Sciatic nerve (tissue), 2 donors: Measurements from ENCODE around the gene RSPH6A. TPM values are rescaled to one million over a fixed set of nuclear protein-coding genes. Genes with fewer than 3 reads are reported as not detected.
"Not testable (repeated sequence)": the region's sequence is repeated elsewhere in the genome, so short reads cannot be mapped to it uniquely, and the experiment has no call there.

ENCODE experiments used
- ATAC-seq: fragments of 200-7000 bp; cut with Tn5 transposase; one replicate; pipeline ENCODE4 v1.9.1; 2020; ENCODE audit warnings: mild to moderate bottlenecking, moderate library complexity
- DNase-seq: peaks from one replicate; pipeline ENCODE4 v3.0.0-alpha.2; 2020; ENCODE audit warnings: low spot score
- intact Hi-C: fragments of 100-400 bp; cut with DNase I; formaldehyde crosslinking; loops from one replicate; pipeline ENCODE4 v1.14.2; 2022
- total RNA-seq: library from RNA; stranded (reverse); fragmentation: NEBNext Ultra II Directional; extraction: Animal tissue kit (Norgen Biotek cat#: 25700); gene quantifications from one replicate; pipeline ENCODE4 v1.2.1, GENCODE V29; 2021
- donor health status: DM: no; HTN: no; CAD: no.
- donor health status: DM: no; HTN: no; CAD: no.

Gene RSPH6A
- total RNA-seq, 1 donor from 2014 or later: 0.18 TPM

DNA sequence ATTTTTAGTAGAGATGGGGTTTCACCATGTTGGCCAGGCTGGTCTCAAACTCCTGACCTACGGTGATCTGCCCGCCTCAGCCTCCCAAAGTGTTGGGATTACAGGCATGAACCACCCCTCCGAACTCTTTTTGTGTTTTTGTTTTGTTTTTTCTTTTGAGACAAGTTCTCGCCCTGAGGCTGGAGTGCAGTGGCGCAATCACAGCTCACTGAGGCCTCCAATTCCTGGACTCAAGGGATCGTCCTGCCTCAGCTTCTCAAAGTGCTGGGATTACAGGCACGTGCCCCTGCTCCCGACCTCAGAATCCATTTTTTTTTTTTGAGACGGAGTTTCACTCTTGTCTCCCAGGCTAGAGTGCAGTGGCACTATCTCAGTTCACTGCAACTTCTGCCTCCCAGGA is 57.4 kb downstream of the RSPH6A start:
- ATAC-seq: no peak
- no peak for DNase-seq
- intact Hi-C loops: no loop called here

DNA sequence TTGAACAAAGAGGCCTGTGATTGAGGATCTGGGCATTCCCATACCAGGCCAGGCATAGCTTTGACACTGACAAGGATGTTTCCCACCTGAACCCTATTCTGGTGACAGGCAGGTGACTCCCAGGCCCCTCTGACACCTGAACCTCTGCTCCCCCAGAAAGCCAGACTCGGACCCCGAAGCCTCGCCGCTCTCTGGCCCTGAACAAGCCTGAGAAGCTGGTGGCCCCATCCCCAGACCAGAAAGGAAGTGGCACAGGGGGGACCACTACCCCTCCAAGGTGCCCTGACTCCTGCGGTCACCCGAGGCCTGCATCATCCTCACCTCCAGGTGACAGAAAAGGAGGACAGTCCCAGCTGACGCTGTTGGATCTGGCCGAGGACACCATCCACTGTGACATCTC is 60.8 kb downstream of the RSPH6A start:
- DNase-seq: no peak
- intact Hi-C loops: no loop called here
- ATAC-seq: no peak

DNA sequence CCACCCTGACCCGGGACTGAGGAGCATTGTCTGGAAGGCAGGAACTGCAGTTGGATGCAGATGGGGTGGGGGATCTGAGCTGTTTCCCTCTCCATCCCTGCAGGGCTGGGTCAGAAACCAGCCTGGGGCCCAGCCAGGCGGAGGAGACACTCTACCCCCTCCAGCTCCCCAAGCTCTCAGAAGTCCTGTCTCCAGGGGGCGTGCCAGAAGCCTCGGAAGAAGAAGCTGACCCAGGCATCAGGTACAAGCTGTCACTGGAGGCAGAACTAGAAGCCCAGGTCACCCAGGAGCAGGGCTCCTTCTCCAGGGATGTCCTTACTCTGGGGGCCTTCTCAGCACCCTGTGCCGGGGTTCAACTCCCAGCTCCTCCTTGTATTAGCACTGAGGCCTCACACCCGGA is 61.6 kb downstream of the RSPH6A start:
- no peak for DNase-seq
- intact Hi-C loops: no loop called here
- ATAC-seq: no peak

DNA sequence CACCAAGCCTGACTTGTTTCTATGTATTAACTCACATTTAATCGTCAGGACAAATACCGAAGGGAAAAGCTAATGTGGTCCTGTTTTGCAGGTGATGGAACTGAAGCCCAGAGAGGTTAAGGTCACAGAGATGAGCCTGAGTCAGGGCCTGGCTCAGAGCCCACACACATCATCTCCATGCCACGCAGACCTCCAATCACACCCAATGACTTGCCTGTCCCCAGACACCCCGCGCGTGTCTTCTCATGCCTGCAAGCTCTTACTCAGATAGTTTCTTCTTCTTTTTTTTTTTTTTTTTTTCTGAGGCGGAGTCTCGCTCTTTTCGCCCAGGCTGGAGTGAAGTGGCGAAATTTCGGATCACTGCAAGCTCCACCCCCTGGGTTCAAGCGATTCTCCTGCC is 62.5 kb downstream of the RSPH6A start:
- ATAC-seq (no peak), DNase-seq (no peak)
- intact Hi-C loops: no loop called here

DNA sequence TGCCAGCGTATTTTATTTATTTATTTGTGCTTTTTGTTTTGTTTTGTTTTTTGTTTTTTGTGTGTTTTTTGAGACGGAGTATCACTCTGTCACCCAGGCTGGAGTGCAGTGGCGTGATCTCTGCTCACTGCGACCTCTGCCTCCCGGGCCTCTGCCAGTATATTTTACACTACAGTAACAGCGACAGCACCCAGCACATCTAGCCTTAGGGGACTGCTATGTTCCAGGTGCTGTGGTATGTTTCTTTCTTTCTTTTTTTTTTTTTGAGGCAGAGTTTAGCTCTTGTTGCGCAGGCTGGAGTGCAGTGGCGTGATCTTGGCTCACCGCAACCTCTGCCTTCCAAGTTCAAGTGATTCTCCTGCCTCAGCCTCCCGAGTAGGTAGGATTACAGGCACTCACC is 63.6 kb downstream of the RSPH6A start:
- DNase-seq, ATAC-seq, intact Hi-C loops: not testable (repeated sequence)

DNA sequence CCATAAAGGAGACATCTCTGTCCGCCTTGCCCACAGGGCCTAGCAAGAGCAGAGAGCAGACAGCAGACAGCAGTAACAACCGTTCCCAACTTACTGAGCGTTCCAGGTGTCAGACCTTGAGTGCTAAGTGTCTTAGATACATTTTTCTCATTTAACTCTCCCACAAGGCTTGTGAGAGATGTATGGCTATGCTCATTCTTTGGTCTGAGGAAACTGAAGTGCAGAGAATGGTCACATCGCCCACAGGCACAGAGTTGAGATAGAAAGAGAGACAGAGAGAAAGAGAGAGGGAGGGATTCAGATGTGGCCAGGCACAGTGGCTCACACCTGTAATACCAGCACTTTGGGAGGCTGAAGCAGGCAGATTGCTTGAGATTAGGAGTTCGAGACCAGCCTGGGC is 67.6 kb downstream of the RSPH6A start:
- intact Hi-C loops: no loop called here
- DNase-seq (no peak), ATAC-seq (no peak)

DNA sequence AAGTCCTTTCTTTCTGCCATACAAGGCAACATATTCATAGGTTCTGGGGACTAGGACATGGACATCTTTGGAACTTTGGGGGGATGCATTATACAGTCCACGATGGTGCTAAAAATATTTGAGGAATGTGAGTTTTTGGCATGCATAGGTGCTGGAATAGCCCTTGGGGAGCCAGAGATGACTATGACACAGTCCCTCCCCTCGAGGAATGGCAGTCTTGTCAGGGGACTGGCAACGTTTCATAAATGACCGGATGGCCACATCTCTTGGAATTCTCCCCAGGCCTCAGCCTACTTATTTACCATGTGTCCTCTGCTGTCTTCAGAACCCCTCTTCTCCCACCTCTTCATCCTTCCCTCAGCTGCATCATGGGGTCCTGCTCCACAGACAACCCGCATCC is 68.2 kb downstream of the RSPH6A start:
- ATAC-seq (no peak), DNase-seq (no peak)
- intact Hi-C loops: no loop called here

Other genes starting within 250 kb of the RSPH6A start
- 10.7 TPM for gene OPA3, start 230.5 kb downstream of the RSPH6A start, total RNA-seq
- gene GPR4, start 213.1 kb downstream of the RSPH6A start, total RNA-seq: 29.7 TPM
- 43.3 TPM for gene EML2, start 175.9 kb downstream of the RSPH6A start, total RNA-seq
- gene GIPR, start 147.1 kb downstream of the RSPH6A start, total RNA-seq: 5.0 TPM
- 209 TPM for gene SNRPD2, start 123.4 kb downstream of the RSPH6A start, total RNA-seq
- gene QPCTL, start 122.6 kb downstream of the RSPH6A start, total RNA-seq: 10.9 TPM
- 23.6 TPM for gene FBXO46, start 84.4 kb downstream of the RSPH6A start, total RNA-seq
- not detected for gene MEIOSIN, start 81.9 kb downstream of the RSPH6A start, total RNA-seq
- 26.3 TPM for gene SIX5, start 46.1 kb downstream of the RSPH6A start, total RNA-seq
- 77.9 TPM for gene DMPK, start 32.8 kb downstream of the RSPH6A start, total RNA-seq
- gene DMWD, start 22.5 kb downstream of the RSPH6A start, total RNA-seq: 57.4 TPM
- 60.9 TPM for gene SYMPK, start 47.8 kb upstream of the RSPH6A start, total RNA-seq
- gene FOXA3, start 49.0 kb upstream of the RSPH6A start, total RNA-seq: not detected
- 21.0 TPM for gene IRF2BP1, start 70.8 kb upstream of the RSPH6A start, total RNA-seq
- gene MYPOP, start 87.3 kb upstream of the RSPH6A start, total RNA-seq: 8.6 TPM
- not detected for gene NANOS2, start 99.5 kb upstream of the RSPH6A start, total RNA-seq
- 9.9 TPM for gene NOVA2, start 158.6 kb upstream of the RSPH6A start, total RNA-seq
- 17.8 TPM for gene CCDC61, start 180.2 kb upstream of the RSPH6A start, total RNA-seq
- 3.2 TPM for gene PGLYRP1, start 207.7 kb upstream of the RSPH6A start, total RNA-seq
- gene IGFL4, start 225.7 kb upstream of the RSPH6A start, total RNA-seq: 0.94 TPM